Fibroblast of villous mesenchyme (primary cell): ENCODE measurements around the gene RBMS3. TPM values are rescaled to one million over a fixed set of nuclear protein-coding genes. Genes with fewer than 3 reads are reported as not detected.

ENCODE experiments used
- DNase-seq: peaks from one replicate; pipeline ENCODE4 v3.0.0-alpha.2; 2010; ENCODE audit warnings: low read depth
- H3K4me3 ChIP-seq: 2 replicates; pipeline ENCODE4 v1.5.1; 2011; ENCODE audit warnings: low read depth, mild to moderate bottlenecking, low read length
- CTCF ChIP-seq: IDR thresholded peaks from 2 replicates; pipeline ENCODE4 v1.5.1; 2012; ENCODE audit warnings: low read depth, mild to moderate bottlenecking, low read length; ENCODE audit not compliant: insufficient read depth
- total RNA-seq: library from RNA; depleted of rRNA; stranded (reverse); fragments of >200 nt; gene quantifications from 2 replicates; pipeline ENCODE4 v1.2.3, GENCODE V29; 2012

RBMS3 gene
- total RNA-seq, 1 donor: 85.9 TPM

- no peak for TF ChIP-seq CTCF
- H3K4me3 ChIP-seq: no peak overlapping the region
- DNase-seq: no peak
Measured at GRCh38 chr3:29415482-29416223, 134.8 kb downstream of the RBMS3 start.

- DNase-seq: no peak
- no peak for TF ChIP-seq CTCF
- H3K4me3 ChIP-seq: no peak overlapping the region
Measured at GRCh38 chr3:29416514-29416913, 135.6 kb downstream of the RBMS3 start.

- H3K4me3 ChIP-seq: no peak overlapping the region
- no peak for TF ChIP-seq CTCF
- DNase-seq: peak; percentile 76
Measured at GRCh38 chr3:29420106-29420505, 139.2 kb downstream of the RBMS3 start.

- H3K4me3 ChIP-seq: no peak overlapping the region
- no peak for DNase-seq
- TF ChIP-seq CTCF: no peak
Measured at GRCh38 chr3:29426302-29427226, 145.7 kb downstream of the RBMS3 start.

- DNase-seq: peak; percentile 58
- TF ChIP-seq CTCF: no peak
Measured at GRCh38 chr3:29427266-29428103, 146.6 kb downstream of the RBMS3 start.

GRCh38 chr3:29429055-29429679 is 148.3 kb downstream of the RBMS3 start:
- no peak overlapping the region for H3K4me3 ChIP-seq
- DNase-seq: no peak
- TF ChIP-seq CTCF: no peak

More at GRCh38 chr3:29427266-29428103, 146.6 kb downstream of the RBMS3 start:
- H3K4me3 ChIP-seq: no peak overlapping the region
